ENCODE results near the gene SERPIND1.

GRCh38 chr22:20798974-20799373 is 25.1 kb downstream of the SERPIND1 start:
- TF ChIP-seq POLR2A (IDR thresholded peaks at IDR 0.05; ENCODE audit: low read length) (no peak), GATA1 (IDR thresholded peaks at IDR 0.05; ENCODE audit: low read depth, low read length) (no peak)
